MM.1S (cell line): ENCODE measurements around the gene CDH4.

Experiments used
- DNase-seq: peaks from one replicate; pipeline ENCODE4 v3.0.0-alpha.2; 2015
- H2AFZ ChIP-seq: fragments of 300-600 bp; sonication (generic); 2 replicates; pipeline ENCODE4 v1.6.0; 2016; ENCODE audit warnings: antibody characterized with exemption, low read length
- H3F3A ChIP-seq: fragments of 300-600 bp; sonication (generic); 2 replicates; pipeline ENCODE4 v1.6.1; 2016; ENCODE audit warnings: mild to moderate bottlenecking, antibody characterized with exemption, low read length, moderate library complexity, mixed read lengths; ENCODE audit not compliant: insufficient read depth
- H3K27ac ChIP-seq: fragments of 300-600 bp; sonication (generic); 2 replicates; pipeline ENCODE4 v1.5.1; 2016; ENCODE audit warnings: mild to moderate bottlenecking, low read length
- H3K27me3 ChIP-seq: fragments of 300-600 bp; sonication (generic); replicated peaks from 2 replicates; pipeline ENCODE4 v1.6.0; 2016; ENCODE audit warnings: low read length; ENCODE audit not compliant: insufficient read depth
- H3K36me3 ChIP-seq: fragments of 300-600 bp; sonication (generic); replicated peaks from 2 replicates; pipeline ENCODE4 v1.6.1; 2016; ENCODE audit warnings: mild to moderate bottlenecking, low read length, mixed read lengths; ENCODE audit not compliant: insufficient read depth
- H3K4me1 ChIP-seq: fragments of 300-600 bp; sonication (generic); 2 replicates; pipeline ENCODE4 v1.6.1; 2016; ENCODE audit warnings: low read length, mixed read lengths
- H3K4me2 ChIP-seq: fragments of 300-600 bp; sonication (generic); 2 replicates; pipeline ENCODE4 v1.6.0; 2016; ENCODE audit warnings: low read depth, low read length
- H3K4me3 ChIP-seq: fragments of 300-600 bp; sonication (generic); 2 replicates; pipeline ENCODE4 v1.5.1; 2016; ENCODE audit warnings: low read length, mixed read lengths
- H3K79me2 ChIP-seq: fragments of 300-600 bp; sonication (generic); 2 replicates; pipeline ENCODE4 v1.6.1; 2016; ENCODE audit warnings: mixed run types, low read length, mixed read lengths
- H3K9ac ChIP-seq: fragments of 300-600 bp; sonication (generic); 2 replicates; pipeline ENCODE4 v1.6.1; 2016; ENCODE audit warnings: low read length, mixed read lengths
- H3K9me2 ChIP-seq: fragments of 300-600 bp; sonication (generic); replicated peaks from 2 replicates; pipeline ENCODE4 v1.6.1; 2016; ENCODE audit warnings: mild to moderate bottlenecking, low read length, mixed read lengths; ENCODE audit not compliant: insufficient read depth
- H3K9me3 ChIP-seq: fragments of 300-600 bp; sonication (generic); replicated peaks from 2 replicates; pipeline ENCODE4 v1.6.1; 2016; ENCODE audit warnings: mild to moderate bottlenecking, low read length, mixed read lengths; ENCODE audit not compliant: insufficient read depth
- H4K20me1 ChIP-seq: fragments of 300-600 bp; sonication (generic); 2 replicates; pipeline ENCODE4 v1.6.1; 2016; ENCODE audit warnings: mild to moderate bottlenecking, low read length, moderate library complexity, mixed read lengths; ENCODE audit not compliant: insufficient read depth
- EZH2 ChIP-seq: fragments of 300-600 bp; sonication (generic); optimal IDR thresholded peaks from 2 replicates; pipeline ENCODE3; 2017; ENCODE audit warnings: low read depth, mild to moderate bottlenecking, antibody characterized with exemption, low read length, mixed read lengths
- EZH2phosphoT487 ChIP-seq: fragments of 300-600 bp; sonication (generic); IDR thresholded peaks from 2 replicates; pipeline ENCODE4 v1.6.1; 2018; ENCODE audit warnings: antibody characterized with exemption, low read length
- TF ChIP-seq, protein P1 (sequence below): fragments of 300-600 bp; sonication (generic); IDR thresholded peaks from 2 replicates; pipeline ENCODE4 v1.5.1; 2016; ENCODE audit warnings: antibody characterized with exemption, low read length, mixed read lengths

The CDH4 gene

DNA sequence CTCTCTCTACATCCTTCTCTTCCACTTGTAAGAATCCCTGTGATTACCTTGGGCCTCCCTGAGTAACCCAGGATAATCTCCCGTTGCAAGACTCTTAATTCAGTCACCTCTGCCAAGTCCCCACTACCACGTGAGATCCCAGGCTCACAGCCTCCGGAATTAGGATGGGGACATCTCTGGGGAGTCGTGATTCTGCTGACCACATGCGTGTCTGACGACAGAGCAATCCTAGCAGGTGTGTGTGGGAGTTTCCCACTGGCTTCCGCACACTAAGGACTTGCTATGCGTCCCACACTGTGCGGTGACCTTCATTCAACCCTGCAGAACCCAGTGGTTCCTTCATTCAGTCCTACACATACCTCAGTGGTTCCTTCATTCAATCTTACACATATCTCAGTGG lies 11.9 kb downstream of the CDH4 start:
- Histone ChIP-seq H2AFZ (no peak overlapping the region), H3K9me3 (no peaks in the 10 kb centered on the region), H3K36me3 (no peaks in the 10 kb centered on the region), H3K27ac (no peak overlapping the region), H3F3A (no peaks in the 10 kb centered on the region), H3K4me1 (no peaks in the 10 kb centered on the region), H3K79me2 (no peaks in the 10 kb centered on the region), H3K9ac (no peak overlapping the region), H3K4me2 (no peak overlapping the region), H4K20me1 (no peaks in the 10 kb centered on the region), H3K27me3 (peaks cover 66% of the 10 kb centered on the region), H3K4me3 (no peak overlapping the region), H3K9me2 (no peaks in the 10 kb centered on the region)
- no peak for DNase-seq
- TF ChIP-seq, protein P1, sequence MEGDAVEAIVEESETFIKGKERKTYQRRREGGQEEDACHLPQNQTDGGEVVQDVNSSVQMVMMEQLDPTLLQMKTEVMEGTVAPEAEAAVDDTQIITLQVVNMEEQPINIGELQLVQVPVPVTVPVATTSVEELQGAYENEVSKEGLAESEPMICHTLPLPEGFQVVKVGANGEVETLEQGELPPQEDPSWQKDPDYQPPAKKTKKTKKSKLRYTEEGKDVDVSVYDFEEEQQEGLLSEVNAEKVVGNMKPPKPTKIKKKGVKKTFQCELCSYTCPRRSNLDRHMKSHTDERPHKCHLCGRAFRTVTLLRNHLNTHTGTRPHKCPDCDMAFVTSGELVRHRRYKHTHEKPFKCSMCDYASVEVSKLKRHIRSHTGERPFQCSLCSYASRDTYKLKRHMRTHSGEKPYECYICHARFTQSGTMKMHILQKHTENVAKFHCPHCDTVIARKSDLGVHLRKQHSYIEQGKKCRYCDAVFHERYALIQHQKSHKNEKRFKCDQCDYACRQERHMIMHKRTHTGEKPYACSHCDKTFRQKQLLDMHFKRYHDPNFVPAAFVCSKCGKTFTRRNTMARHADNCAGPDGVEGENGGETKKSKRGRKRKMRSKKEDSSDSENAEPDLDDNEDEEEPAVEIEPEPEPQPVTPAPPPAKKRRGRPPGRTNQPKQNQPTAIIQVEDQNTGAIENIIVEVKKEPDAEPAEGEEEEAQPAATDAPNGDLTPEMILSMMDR: no peak
- TF ChIP-seq EZH2 (no peak), EZH2phosphoT487 (no peak)

DNA sequence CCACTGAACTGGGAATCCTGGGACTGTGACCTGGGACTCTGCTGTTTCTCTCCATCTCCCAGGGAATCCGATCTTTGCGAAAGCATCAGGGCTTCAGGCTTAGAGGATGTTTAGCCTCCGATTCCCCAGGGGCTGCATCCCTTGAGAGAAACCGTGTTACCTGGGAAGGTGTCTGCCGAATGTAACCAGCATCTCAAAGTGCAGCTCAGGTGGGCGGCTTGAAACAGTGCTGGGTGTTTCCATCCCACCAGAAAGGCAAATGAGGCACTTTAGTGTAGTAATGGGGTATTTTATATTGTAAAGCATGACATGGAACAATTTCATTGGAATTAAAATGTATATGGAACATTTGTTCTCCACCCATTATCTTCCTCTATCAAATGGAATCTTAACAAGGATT lies 15.2 kb downstream of the CDH4 start:
- no peak for DNase-seq
- Histone ChIP-seq H2AFZ (no peak overlapping the region), H3K27ac (no peak overlapping the region), H3K4me2 (no peak overlapping the region), H4K20me1 (no peaks in the 10 kb centered on the region), H3K4me1 (no peaks in the 10 kb centered on the region), H3F3A (no peaks in the 10 kb centered on the region), H3K4me3 (no peak overlapping the region), H3K36me3 (no peaks in the 10 kb centered on the region), H3K79me2 (no peaks in the 10 kb centered on the region), H3K9me2 (no peaks in the 10 kb centered on the region), H3K27me3 (peaks cover 68% of the 10 kb centered on the region), H3K9ac (no peak overlapping the region), H3K9me3 (no peaks in the 10 kb centered on the region)
- TF ChIP-seq, protein P1: no peak
- TF ChIP-seq EZH2: no peak
- TF ChIP-seq EZH2phosphoT487: no peak

DNA sequence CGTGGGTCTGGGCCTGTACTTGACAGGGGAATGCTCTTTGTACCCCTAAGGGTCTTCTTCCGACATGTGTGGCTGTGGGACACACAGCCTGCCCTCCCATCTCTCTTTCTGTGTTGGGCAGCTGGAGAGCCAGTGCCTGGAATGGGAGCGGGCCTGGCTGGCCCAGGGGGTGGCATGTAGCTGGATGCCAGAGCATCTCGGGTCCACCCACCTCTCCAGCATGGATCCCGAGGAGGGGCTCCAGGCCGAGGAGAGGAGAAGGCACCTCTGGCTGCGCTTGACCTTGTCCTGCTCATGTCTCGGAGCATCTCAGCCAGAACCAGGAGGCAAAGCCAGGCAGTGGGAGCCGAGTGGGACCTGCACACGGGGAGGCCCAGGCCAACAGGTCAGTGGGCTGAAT lies 16.0 kb downstream of the CDH4 start:
- no peaks in the 10 kb centered on the region for H3K36me3 ChIP-seq
- H3K4me3 ChIP-seq: no peak overlapping the region
- no peaks in the 10 kb centered on the region for H4K20me1 ChIP-seq
- no peaks in the 10 kb centered on the region for H3F3A ChIP-seq
- peaks cover 68% of the 10 kb centered on the region for H3K27me3 ChIP-seq
- H3K9me2 ChIP-seq: no peaks in the 10 kb centered on the region
- TF ChIP-seq, protein P1: no peak
- TF ChIP-seq EZH2: no peak
- TF ChIP-seq EZH2phosphoT487: no peak
- no peak overlapping the region for H3K27ac ChIP-seq
- H3K79me2 ChIP-seq: no peaks in the 10 kb centered on the region
- H3K9me3 ChIP-seq: no peaks in the 10 kb centered on the region
- H3K4me1 ChIP-seq: no peaks in the 10 kb centered on the region
- H3K4me2 ChIP-seq: no peak overlapping the region
- no peak overlapping the region for H2AFZ ChIP-seq
- H3K9ac ChIP-seq: no peak overlapping the region
- DNase-seq: no peak
